ENCODE measurements around the gene CPD. TPM values are rescaled to one million over a fixed set of nuclear protein-coding genes. Genes with fewer than 3 reads are reported as not detected.

The CPD gene
- 100 to 1,000 TPM in 2 of 4 donors, 10 to 100 TPM in 2; 54.6 to 144 (median 104) TPM for total RNA-seq

- intact Hi-C loops (cut with DNase I; ENCODE audit: low total_unique reads), result no loop called here
Measured at GRCh38 chr17:30378825-30379302, at the start of gene CPD. TSS of gene CPD (plus strand) at chr17:30378927. CDS start at chr17:30378981, 54 bp downstream.

GRCh38 chr17:30332057-30332542 is 46.6 kb upstream of the CPD start:
- intact Hi-C loops (cut with DNase I; ENCODE audit: low total_unique reads), result no loop called here
- H3K27ac ChIP-seq, result no peak overlapping the region
- no peak for DNase-seq

More at GRCh38 chr17:30378825-30379302, at the start of gene CPD:
- Histone ChIP-seq H3K9me3 (no peaks in the 10 kb centered on the region), H3K4me3 (peak within 1 kb of the TSS; percentile 85 to 96), H3K4me1 (no peaks in the 10 kb centered on the region), H3K27ac (peak within 1 kb of the TSS; percentile 92 to 93), H3K27me3 (no peaks in the 10 kb centered on the region), H3K36me3 (no peaks in the 10 kb centered on the region)
- peak; percentile 97 to 98 for DNase-seq
- peak in 1 of 4 experiments; percentile 39 for TF ChIP-seq CTCF (IDR thresholded peaks at IDR 0.05)
- TF ChIP-seq POLR2A (IDR thresholded peaks at IDR 0.05), result peak; percentile 93 to 94

GRCh38 chr17:30333503-30334360 is 45.0 kb upstream of the CPD start, which contains the start of gene TMIGD1:
TSS of gene TMIGD1 (minus strand) at chr17:30334057. CDS start at chr17:30332133, 1,924 bp downstream.
- DNase-seq, result no peak
- H3K27me3 ChIP-seq, result no peaks in the 10 kb centered on the region
- intact Hi-C loops (cut with DNase I; ENCODE audit: low total_unique reads), result no loop called here

More at GRCh38 chr17:30332057-30332542, 46.6 kb upstream of the CPD start:
- no peaks in the 10 kb centered on the region for H3K27me3 ChIP-seq
- no peaks in the 10 kb centered on the region for H3K9me3 ChIP-seq
- no peak overlapping the region for H3K4me3 ChIP-seq
- H3K4me1 ChIP-seq, result no peaks in the 10 kb centered on the region
- no peak for TF ChIP-seq CTCF (IDR thresholded peaks at IDR 0.05)
- TF ChIP-seq POLR2A (IDR thresholded peaks at IDR 0.05), result no peak
- no peaks in the 10 kb centered on the region for H3K36me3 ChIP-seq

GRCh38 chr17:30334421-30334820 is 44.3 kb upstream of the CPD start:
- Histone ChIP-seq H3K4me3 (no peak overlapping the region), H3K4me1 (no peaks in the 10 kb centered on the region), H3K27ac (no peak overlapping the region), H3K36me3 (no peaks in the 10 kb centered on the region), H3K27me3 (no peaks in the 10 kb centered on the region), H3K9me3 (no peaks in the 10 kb centered on the region)
- TF ChIP-seq POLR2A (IDR thresholded peaks at IDR 0.05) (no peak), CTCF (IDR thresholded peaks at IDR 0.05) (no peak)
- no peak for DNase-seq
- intact Hi-C loops (cut with DNase I; ENCODE audit: low total_unique reads), result no loop called here

More at GRCh38 chr17:30333503-30334360, 45.0 kb upstream of the CPD start, which contains the start of gene TMIGD1:
- Histone ChIP-seq H3K27ac (no peak within 1 kb of the TSS), H3K36me3 (no peaks in the 10 kb centered on the region), H3K4me1 (no peaks in the 10 kb centered on the region), H3K9me3 (no peaks in the 10 kb centered on the region), H3K4me3 (no peak within 1 kb of the TSS)
- no peak for TF ChIP-seq POLR2A (IDR thresholded peaks at IDR 0.05)
- TF ChIP-seq CTCF (IDR thresholded peaks at IDR 0.05), result no peak

Measured in uterus (tissue), 4 donors.